ENCODE data around the gene DNM3.

GRCh38 chr1:171910786-171911185 lies 69.5 kb downstream of the DNM3 start:
- no peak for TF ChIP-seq CTCF (IDR thresholded peaks at IDR 0.05)
- no peak for TF ChIP-seq POLR2A (IDR thresholded peaks at IDR 0.05)

All from adrenal gland (tissue), 5 donors.